CD4-positive, CD25-positive, alpha-beta regulatory T cell (primary cell): Measurements from ENCODE around the gene C2CD3. TPM values are rescaled to one million over a fixed set of nuclear protein-coding genes. Genes with fewer than 3 reads are reported as not detected.
A peak's percentile ranks its signal among the peaks of the same experiment; 100 is the strongest.

Source experiments
- ATAC-seq, 2 donors: fragments of 150-1000 bp; cut with Tn5 transposase; one replicate each; pipeline ENCODE4 v1.10.0; 2021; ENCODE audit warnings: low read depth in 2 of 2, moderate number of reproducible peaks in 2 of 2, moderate library complexity in 1 of 2
- DNase-seq, 3 donors: peaks; one replicate each; pipeline versions ENCODE4 v3.0.0 to v3.0.0-alpha.2; 2012 to 2022; ENCODE audit warnings: mixed read lengths in 1 of 3
- H3K27ac ChIP-seq: one replicate; pipeline ENCODE4 v1.7.0; 2013; ENCODE audit warnings: mild to moderate bottlenecking, low read length; ENCODE audit not compliant: insufficient read depth, poor library complexity, severe bottlenecking
- H3K27me3 ChIP-seq: one replicate; pipeline ENCODE4 v1.7.0; 2013; ENCODE audit warnings: low read length; ENCODE audit not compliant: control insufficient read depth, insufficient read depth
- H3K36me3 ChIP-seq: one replicate; pipeline ENCODE4 v1.7.0; 2013; ENCODE audit warnings: mild to moderate bottlenecking, low read length, moderate library complexity; ENCODE audit not compliant: control insufficient read depth, insufficient read depth
- H3K4me1 ChIP-seq: 2 replicates; pipeline ENCODE4 v1.7.0; 2013; ENCODE audit warnings: mild to moderate bottlenecking, low read length; ENCODE audit not compliant: insufficient read depth, control insufficient read depth, poor library complexity, severe bottlenecking
- H3K4me3 ChIP-seq: one replicate; pipeline ENCODE4 v1.7.0; 2013; ENCODE audit warnings: low read depth, mild to moderate bottlenecking, low read length, moderate library complexity
- H3K9me3 ChIP-seq, 2 experiments: 1 replicate in 1 of 2; 2 replicates in 1 of 2; pipeline ENCODE4 v1.7.0; 2013; ENCODE audit warnings: low read length in 2 of 2, mild to moderate bottlenecking in 1 of 2, moderate library complexity in 1 of 2; ENCODE audit not compliant: control insufficient read depth in 2 of 2
- H3K27ac Mint-ChIP-seq, 3 donors: one replicate each; pipeline ENCODE4 v1.8.0; 2020 to 2022; ENCODE audit warnings: mild to moderate bottlenecking in 3 of 3, mixed read lengths in 3 of 3, moderate library complexity in 2 of 3
- H3K27me3 Mint-ChIP-seq: one replicate; pipeline ENCODE4 v1.8.0; 2022; ENCODE audit warnings: mild to moderate bottlenecking, mixed read lengths
- H3K36me3 Mint-ChIP-seq: one replicate; pipeline ENCODE4 v1.8.0; 2020; ENCODE audit warnings: mixed read lengths
- H3K4me1 Mint-ChIP-seq, 4 donors: one replicate each; pipeline ENCODE4 v1.8.0; 2020 to 2022; ENCODE audit warnings: mixed read lengths in 4 of 4, mild to moderate bottlenecking in 1 of 4
- H3K4me3 Mint-ChIP-seq, 4 donors: one replicate each; pipeline ENCODE4 v1.8.0; 2020 to 2022; ENCODE audit warnings: mild to moderate bottlenecking in 4 of 4, mixed read lengths in 4 of 4, moderate library complexity in 3 of 4
- H3K9me3 Mint-ChIP-seq, 7 donors: one replicate each; pipeline ENCODE4 v1.8.0; 2020 to 2022; ENCODE audit warnings: mixed read lengths in 7 of 7, mild to moderate bottlenecking in 3 of 7, moderate library complexity in 2 of 7
- polyA plus RNA-seq, 4 donors: library from polyadenylated mRNA; unstranded; fragments of 300-500 nt; fragmentation: Illumina TruSeq; gene quantifications; one replicate each; pipeline ENCODE4 v1.2.3, GENCODE V29; 2021
- total RNA-seq: library from RNA; stranded (reverse); gene quantifications from one replicate; pipeline ENCODE4 v1.2.3, GENCODE V29; 2022

The C2CD3 gene
- total and polyA plus RNA-seq, 5 donors from 2014 or later, result 7.2 to 46.4 (median 9.3) TPM

DNA sequence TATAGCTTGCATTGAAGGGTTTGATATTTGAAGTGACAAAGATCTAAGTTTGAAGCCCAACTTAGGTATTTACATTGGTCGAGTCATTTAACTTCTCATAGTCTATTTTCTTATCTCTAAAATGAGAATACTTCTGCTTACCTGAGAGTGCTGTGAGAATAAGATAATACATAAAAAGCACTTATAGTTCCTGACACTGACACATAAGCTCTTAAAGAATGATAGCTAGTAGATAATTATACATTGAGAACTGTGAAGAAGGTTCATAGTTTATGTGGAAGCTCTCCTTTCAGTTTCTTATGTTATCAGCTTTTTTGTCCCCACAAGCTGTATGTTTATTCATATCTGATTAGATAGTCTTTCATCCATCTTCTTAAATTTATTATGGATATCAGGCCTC is 5.1 kb upstream of the C2CD3 start:
- H3K4me3 Mint-ChIP-seq, result no peak overlapping the region
- no peaks in the 10 kb centered on the region for H3K9me3 Mint-ChIP-seq
- no peak overlapping the region for H3K27ac ChIP-seq

GRCh38 chr11:74171997-74172396 is 1.2 kb upstream of the C2CD3 start:
- peaks cover 7% of the 10 kb centered on the region for H3K36me3 Mint-ChIP-seq
- peaks cover 12% of the 10 kb centered on the region for H3K36me3 ChIP-seq

More for the DNA sequence above, 5.1 kb upstream of the C2CD3 start:
- H3K27me3 ChIP-seq, result no peaks in the 10 kb centered on the region
- DNase-seq (no peak), ATAC-seq (no peak)
- no peaks in the 10 kb centered on the region for H3K27me3 Mint-ChIP-seq
- H3K36me3 Mint-ChIP-seq, result peaks cover 4% of the 10 kb centered on the region
- no peaks in the 10 kb centered on the region for H3K9me3 ChIP-seq
- H3K27ac Mint-ChIP-seq, result no peak overlapping the region
- peaks cover 6 to 27% (median 20%) of the 10 kb centered on the region in 4 donors for H3K4me1 Mint-ChIP-seq
- no peak overlapping the region for H3K4me3 ChIP-seq
- peaks cover 12% of the 10 kb centered on the region for H3K4me1 ChIP-seq
- H3K36me3 ChIP-seq, result no peaks in the 10 kb centered on the region

DNA sequence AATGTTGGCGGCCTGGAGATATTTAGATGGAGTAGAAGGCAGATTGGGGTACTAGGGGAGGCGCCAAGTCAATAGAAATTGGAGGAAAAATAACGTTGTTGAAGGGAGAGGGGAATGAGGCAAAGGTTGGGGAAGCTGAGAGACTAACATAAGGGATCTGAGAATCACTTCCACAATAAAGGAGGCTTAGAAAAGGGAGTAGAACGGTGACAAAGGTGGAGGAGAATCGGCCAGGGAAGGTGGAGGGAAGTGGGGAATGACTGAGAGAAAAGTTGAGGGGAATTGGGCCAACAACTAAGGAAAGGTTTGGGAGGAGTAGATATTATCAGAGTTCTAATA is 797 bp upstream of the C2CD3 start:
- H3K27ac Mint-ChIP-seq, result no peak overlapping the region
- H3K4me1 Mint-ChIP-seq, result peaks cover 0 to 25% (median 21%) of the 10 kb centered on the region in 4 donors
- H3K36me3 Mint-ChIP-seq, result peaks cover 11% of the 10 kb centered on the region
- H3K27ac ChIP-seq, result peak overlapping the region; percentile 86
- no peak for ATAC-seq
- H3K4me3 ChIP-seq, result peak overlapping the region; percentile 85
- peaks cover 31% of the 10 kb centered on the region for H3K4me1 ChIP-seq
- H3K27me3 ChIP-seq, result no peaks in the 10 kb centered on the region
- H3K9me3 ChIP-seq, result no peaks in the 10 kb centered on the region
- H3K9me3 Mint-ChIP-seq, result no peaks in the 10 kb centered on the region
- no peak for DNase-seq
- H3K36me3 ChIP-seq, result peaks cover 16% of the 10 kb centered on the region
- H3K27me3 Mint-ChIP-seq, result no peaks in the 10 kb centered on the region
- no peak overlapping the region for H3K4me3 Mint-ChIP-seq

More at GRCh38 chr11:74171997-74172396, 1.2 kb upstream of the C2CD3 start:
- no peaks in the 10 kb centered on the region for H3K9me3 ChIP-seq
- DNase-seq, result no peak
- H3K4me3 ChIP-seq, result peak overlapping the region; percentile 85
- Mint-ChIP-seq H3K4me3 (no peak overlapping the region), H3K27me3 (no peaks in the 10 kb centered on the region), H3K27ac (no peak overlapping the region), H3K9me3 (no peaks in the 10 kb centered on the region), H3K4me1 (peaks cover 0 to 22% (median 20%) of the 10 kb centered on the region in 4 donors)
- H3K27ac ChIP-seq, result peak overlapping the region; percentile 86
- H3K4me1 ChIP-seq, result peaks cover 31% of the 10 kb centered on the region
- H3K27me3 ChIP-seq, result no peaks in the 10 kb centered on the region
- no peak for ATAC-seq

- H3K4me3 Mint-ChIP-seq, result no peak overlapping the region
- H3K4me1 ChIP-seq, result peaks cover 31% of the 10 kb centered on the region
- H3K27ac Mint-ChIP-seq, result no peak overlapping the region
- H3K36me3 ChIP-seq, result peaks cover 27% of the 10 kb centered on the region
- no peaks in the 10 kb centered on the region for H3K27me3 Mint-ChIP-seq
- H3K9me3 ChIP-seq, result no peaks in the 10 kb centered on the region
- no peaks in the 10 kb centered on the region for H3K27me3 ChIP-seq
- H3K27ac ChIP-seq, result no peak overlapping the region
- H3K36me3 Mint-ChIP-seq, result peaks cover 19% of the 10 kb centered on the region
- H3K4me1 Mint-ChIP-seq, result peaks cover 0 to 26% (median 21%) of the 10 kb centered on the region in 4 donors
- peak overlapping the region; percentile 85 for H3K4me3 ChIP-seq
- no peak for ATAC-seq
- no peaks in the 10 kb centered on the region for H3K9me3 Mint-ChIP-seq
- DNase-seq, result peak in 1 of 3 donors; percentile 16
These were observed 904 bp downstream of the C2CD3 start for GRCh38 chr11:74169738-74170458.

GRCh38 chr11:74168838-74169237 is 2.0 kb downstream of the C2CD3 start:
- no peak for ATAC-seq
- Histone ChIP-seq H3K27ac (peak overlapping the region; percentile 16), H3K36me3 (peaks cover 37% of the 10 kb centered on the region), H3K4me1 (peaks cover 31% of the 10 kb centered on the region), H3K4me3 (no peak overlapping the region), H3K9me3 (no peaks in the 10 kb centered on the region), H3K27me3 (no peaks in the 10 kb centered on the region)
- DNase-seq, result no peak
- Mint-ChIP-seq H3K27me3 (no peaks in the 10 kb centered on the region), H3K4me1 (peaks cover 3 to 23% (median 16%) of the 10 kb centered on the region in 4 donors), H3K27ac (no peak overlapping the region), H3K9me3 (no peaks in the 10 kb centered on the region), H3K36me3 (peaks cover 23% of the 10 kb centered on the region), H3K4me3 (peak overlapping the region in 1 of 4 donors; percentile 0)

DNA sequence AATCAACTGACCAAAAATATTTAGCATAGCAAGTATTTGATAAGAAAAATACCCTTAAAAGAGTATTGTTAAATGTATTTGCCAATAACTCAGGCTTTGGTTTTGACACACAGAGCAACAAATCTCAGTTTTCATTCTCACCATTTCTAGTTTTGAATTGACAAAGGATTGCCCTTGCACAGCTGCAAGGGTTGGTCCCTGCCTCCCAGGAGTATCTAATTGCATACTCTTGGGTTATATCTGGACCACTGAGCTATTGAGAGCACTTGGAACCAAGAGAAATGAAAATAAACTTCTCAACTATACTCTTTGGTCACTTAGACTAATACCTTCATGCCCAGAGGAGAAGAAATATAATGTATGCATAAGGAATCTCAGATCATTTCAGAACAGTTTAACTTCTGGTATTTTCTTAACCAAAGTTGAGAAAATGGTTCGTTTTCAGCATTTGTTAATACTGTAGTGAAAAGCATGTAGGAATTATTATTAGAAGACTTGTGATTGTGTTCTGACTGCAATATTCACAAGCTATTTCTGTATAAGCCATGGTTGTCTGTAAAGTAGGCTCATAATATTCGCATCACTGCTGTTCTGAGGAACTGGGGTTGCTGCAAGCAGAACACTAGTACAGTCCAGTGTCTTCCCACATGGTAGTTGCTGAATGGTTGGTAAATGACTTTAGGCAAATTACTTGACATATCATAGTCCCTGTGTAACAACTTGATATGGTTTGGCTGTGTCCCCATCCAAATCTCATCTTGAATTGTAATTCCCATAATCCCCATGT is 7.9 kb downstream of the C2CD3 start:
- Histone ChIP-seq H3K27me3 (no peaks in the 10 kb centered on the region), H3K9me3 (no peaks in the 10 kb centered on the region), H3K36me3 (peaks cover 47% of the 10 kb centered on the region), H3K27ac (no peak overlapping the region), H3K4me1 (no peaks in the 10 kb centered on the region), H3K4me3 (no peak overlapping the region)
- peaks cover 0 to 1% (median 0%) of the 10 kb centered on the region in 7 donors for H3K9me3 Mint-ChIP-seq
- peaks cover 46% of the 10 kb centered on the region for H3K36me3 Mint-ChIP-seq
- DNase-seq, result no peak
- H3K27me3 Mint-ChIP-seq, result no peaks in the 10 kb centered on the region
- peak overlapping the region in 1 of 4 donors; percentile 23 for H3K4me3 Mint-ChIP-seq
- peaks cover 16 to 37% (median 34%) of the 10 kb centered on the region in 4 donors for H3K4me1 Mint-ChIP-seq
- H3K27ac Mint-ChIP-seq, result peak overlapping the region in 2 of 3 donors; percentile 33 to 69
- ATAC-seq, result no peak

DNA sequence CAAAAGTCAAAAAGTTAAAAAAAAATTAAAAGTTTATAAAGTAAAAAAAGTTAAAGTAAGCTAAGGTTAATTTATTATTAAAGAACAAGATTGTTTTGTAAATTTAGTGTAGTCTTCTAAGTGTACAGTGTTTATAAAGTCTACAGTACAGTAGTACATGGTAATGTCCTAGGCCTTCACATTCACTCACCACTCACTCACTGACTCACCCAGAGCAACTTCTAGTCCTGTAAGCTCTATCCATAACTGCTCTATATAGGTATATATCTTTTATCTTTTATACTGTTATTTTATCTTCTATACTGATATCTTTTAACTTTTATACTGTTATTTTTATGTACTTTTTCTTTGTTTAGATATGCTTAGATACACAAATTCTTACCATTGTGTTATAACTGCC is 11.2 kb downstream of the C2CD3 start:
- Mint-ChIP-seq H3K36me3 (peaks cover 48% of the 10 kb centered on the region), H3K27me3 (no peaks in the 10 kb centered on the region), H3K27ac (no peak overlapping the region), H3K4me3 (no peak overlapping the region), H3K9me3 (peaks cover 0 to 1% (median 0%) of the 10 kb centered on the region in 7 donors), H3K4me1 (peaks cover 19 to 45% (median 34%) of the 10 kb centered on the region in 4 donors)
- Histone ChIP-seq H3K9me3 (no peaks in the 10 kb centered on the region), H3K27me3 (no peaks in the 10 kb centered on the region), H3K36me3 (peaks cover 27% of the 10 kb centered on the region), H3K4me3 (no peak overlapping the region), H3K4me1 (no peaks in the 10 kb centered on the region), H3K27ac (no peak overlapping the region)
- DNase-seq (no peak), ATAC-seq (no peak)
